ENCODE measurements around the gene KRTAP8-1.

DNA sequence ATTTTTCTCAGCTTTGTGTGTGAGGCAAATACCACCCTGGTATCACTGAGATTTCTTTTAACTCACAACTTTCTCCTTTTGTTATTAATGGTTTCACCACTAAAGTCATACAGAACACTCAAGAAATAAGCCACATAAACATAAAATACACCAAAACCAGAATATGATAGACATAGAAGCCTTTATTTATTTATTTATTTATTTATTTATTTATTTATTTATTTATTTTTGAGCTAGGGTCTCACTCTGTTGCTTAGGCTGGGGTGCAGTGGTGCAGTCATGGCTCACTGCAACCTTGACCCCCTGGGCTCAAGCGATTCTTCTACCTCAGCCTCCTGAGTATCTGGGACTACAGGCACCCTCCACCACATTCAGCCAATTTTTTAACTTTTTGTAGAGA, 12.5 kb downstream of the KRTAP8-1 start:
- TF ChIP-seq, protein P1, sequence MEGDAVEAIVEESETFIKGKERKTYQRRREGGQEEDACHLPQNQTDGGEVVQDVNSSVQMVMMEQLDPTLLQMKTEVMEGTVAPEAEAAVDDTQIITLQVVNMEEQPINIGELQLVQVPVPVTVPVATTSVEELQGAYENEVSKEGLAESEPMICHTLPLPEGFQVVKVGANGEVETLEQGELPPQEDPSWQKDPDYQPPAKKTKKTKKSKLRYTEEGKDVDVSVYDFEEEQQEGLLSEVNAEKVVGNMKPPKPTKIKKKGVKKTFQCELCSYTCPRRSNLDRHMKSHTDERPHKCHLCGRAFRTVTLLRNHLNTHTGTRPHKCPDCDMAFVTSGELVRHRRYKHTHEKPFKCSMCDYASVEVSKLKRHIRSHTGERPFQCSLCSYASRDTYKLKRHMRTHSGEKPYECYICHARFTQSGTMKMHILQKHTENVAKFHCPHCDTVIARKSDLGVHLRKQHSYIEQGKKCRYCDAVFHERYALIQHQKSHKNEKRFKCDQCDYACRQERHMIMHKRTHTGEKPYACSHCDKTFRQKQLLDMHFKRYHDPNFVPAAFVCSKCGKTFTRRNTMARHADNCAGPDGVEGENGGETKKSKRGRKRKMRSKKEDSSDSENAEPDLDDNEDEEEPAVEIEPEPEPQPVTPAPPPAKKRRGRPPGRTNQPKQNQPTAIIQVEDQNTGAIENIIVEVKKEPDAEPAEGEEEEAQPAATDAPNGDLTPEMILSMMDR (conservative IDR thresholded peaks at IDR 0.05), result no peak
- no peak for TF ChIP-seq ZFX (IDR thresholded peaks at IDR 0.05)
